Nephron (organoid): ENCODE measurements around the gene CEACAM6.
"Not testable (repeated sequence)": the region's sequence is repeated elsewhere in the genome, so short reads cannot be mapped to it uniquely, and the experiment has no call there.

Source experiments
- H3K27ac Mint-ChIP-seq, 3 experiments: 2 replicates each; pipeline ENCODE4 v1.8.0; 2020; ENCODE audit warnings: mixed read lengths in 3 of 3, mild to moderate bottlenecking in 2 of 3, moderate library complexity in 1 of 3
- H3K27me3 Mint-ChIP-seq: 2 replicates; pipeline ENCODE4 v1.8.0; 2021; ENCODE audit warnings: low read depth, mild to moderate bottlenecking, moderate library complexity, mixed read lengths
- H3K36me3 Mint-ChIP-seq: 2 replicates; pipeline ENCODE4 v1.8.0; 2020; ENCODE audit warnings: low read depth, mixed read lengths
- H3K4me1 Mint-ChIP-seq: 2 replicates; pipeline ENCODE4 v1.8.0; 2020; ENCODE audit warnings: mixed read lengths
- H3K4me3 Mint-ChIP-seq, 3 experiments: 2 replicates each; pipeline ENCODE4 v1.8.0; 2020; ENCODE audit warnings: mild to moderate bottlenecking in 3 of 3, mixed read lengths in 3 of 3, moderate library complexity in 2 of 3
- H3K9me3 Mint-ChIP-seq: 2 replicates; pipeline ENCODE4 v1.8.0; 2020; ENCODE audit warnings: mixed read lengths
- TF ChIP-seq, protein P1 (sequence below), 3 experiments: fragments of 200-600 bp; sonication (generic); IDR thresholded peaks; one replicate each; pipeline ENCODE4 v1.5.0; 2021; ENCODE audit warnings: antibody characterized with exemption in 3 of 3; ENCODE audit not compliant: unreplicated experiment in 3 of 3

CEACAM6 gene

DNA sequence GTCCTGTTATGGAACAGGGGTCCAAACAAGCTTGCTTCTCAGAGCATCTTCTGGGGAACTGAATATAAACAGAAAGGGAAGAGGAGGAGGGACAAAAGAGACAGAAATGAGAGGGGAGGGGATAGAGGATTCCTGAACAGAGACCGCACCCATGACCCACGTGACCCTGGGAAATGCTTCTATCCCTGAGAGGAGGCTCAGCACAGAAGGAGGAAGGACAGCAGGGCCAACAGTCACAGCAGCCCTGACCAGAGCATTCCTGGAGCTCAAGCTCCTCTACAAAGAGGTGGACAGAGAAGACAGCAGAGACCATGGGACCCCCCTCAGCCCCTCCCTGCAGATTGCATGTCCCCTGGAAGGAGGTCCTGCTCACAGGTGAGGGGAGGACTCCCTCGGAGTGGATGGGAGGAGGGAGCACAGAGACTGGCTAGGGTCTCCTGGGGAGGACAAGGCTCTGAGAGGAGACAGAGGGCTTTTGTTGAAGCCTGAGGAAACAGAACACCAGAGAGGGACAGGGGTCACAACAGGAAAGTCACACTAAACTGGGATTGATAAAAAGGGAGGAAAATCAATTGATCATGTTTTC lies at the start of gene CEACAM6:
Gene CEACAM6, plus strand, starts transcription at position 203 of the 586 bp plus-strand sequence. Its CDS starts 109 bp downstream, at position 312.
- TF ChIP-seq, protein P1, sequence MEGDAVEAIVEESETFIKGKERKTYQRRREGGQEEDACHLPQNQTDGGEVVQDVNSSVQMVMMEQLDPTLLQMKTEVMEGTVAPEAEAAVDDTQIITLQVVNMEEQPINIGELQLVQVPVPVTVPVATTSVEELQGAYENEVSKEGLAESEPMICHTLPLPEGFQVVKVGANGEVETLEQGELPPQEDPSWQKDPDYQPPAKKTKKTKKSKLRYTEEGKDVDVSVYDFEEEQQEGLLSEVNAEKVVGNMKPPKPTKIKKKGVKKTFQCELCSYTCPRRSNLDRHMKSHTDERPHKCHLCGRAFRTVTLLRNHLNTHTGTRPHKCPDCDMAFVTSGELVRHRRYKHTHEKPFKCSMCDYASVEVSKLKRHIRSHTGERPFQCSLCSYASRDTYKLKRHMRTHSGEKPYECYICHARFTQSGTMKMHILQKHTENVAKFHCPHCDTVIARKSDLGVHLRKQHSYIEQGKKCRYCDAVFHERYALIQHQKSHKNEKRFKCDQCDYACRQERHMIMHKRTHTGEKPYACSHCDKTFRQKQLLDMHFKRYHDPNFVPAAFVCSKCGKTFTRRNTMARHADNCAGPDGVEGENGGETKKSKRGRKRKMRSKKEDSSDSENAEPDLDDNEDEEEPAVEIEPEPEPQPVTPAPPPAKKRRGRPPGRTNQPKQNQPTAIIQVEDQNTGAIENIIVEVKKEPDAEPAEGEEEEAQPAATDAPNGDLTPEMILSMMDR (IDR thresholded peaks at IDR 0.05; ENCODE audit: unreplicated experiment in 3 of 3), result no peak
- H3K9me3 Mint-ChIP-seq, result no peaks in the 10 kb centered on the region
- no peaks in the 10 kb centered on the region for H3K36me3 Mint-ChIP-seq

DNA sequence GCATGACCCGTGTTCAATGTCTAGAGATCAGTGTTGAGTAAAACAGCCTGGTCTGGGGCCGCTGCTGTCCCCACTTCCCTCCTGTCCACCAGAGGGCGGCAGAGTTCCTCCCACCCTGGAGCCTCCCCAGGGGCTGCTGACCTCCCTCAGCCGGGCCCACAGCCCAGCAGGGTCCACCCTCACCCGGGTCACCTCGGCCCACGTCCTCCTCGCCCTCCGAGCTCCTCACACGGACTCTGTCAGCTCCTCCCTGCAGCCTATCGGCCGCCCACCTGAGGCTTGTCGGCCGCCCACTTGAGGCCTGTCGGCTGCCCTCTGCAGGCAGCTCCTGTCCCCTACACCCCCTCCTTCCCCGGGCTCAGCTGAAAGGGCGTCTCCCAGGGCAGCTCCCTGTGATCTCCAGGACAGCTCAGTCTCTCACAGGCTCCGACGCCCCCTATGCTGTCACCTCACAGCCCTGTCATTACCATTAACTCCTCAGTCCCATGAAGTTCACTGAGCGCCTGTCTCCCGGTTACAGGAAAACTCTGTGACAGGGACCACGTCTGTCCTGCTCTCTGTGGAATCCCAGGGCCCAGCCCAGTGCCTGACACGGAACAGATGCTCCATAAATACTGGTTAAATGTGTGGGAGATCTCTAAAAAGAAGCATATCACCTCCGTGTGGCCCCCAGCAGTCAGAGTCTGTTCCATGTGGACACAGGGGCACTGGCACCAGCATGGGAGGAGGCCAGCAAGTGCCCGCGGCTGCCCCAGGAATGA lies 48.4 kb upstream of the CEACAM6 start:
- Mint-ChIP-seq H3K4me3 (no peak overlapping the region), H3K27me3 (peaks cover 9% of the 10 kb centered on the region), H3K27ac (no peak overlapping the region), H3K9me3 (peaks cover 24% of the 10 kb centered on the region), H3K36me3 (no peaks in the 10 kb centered on the region), H3K4me1 (no peaks in the 10 kb centered on the region)
- TF ChIP-seq, protein P1 (IDR thresholded peaks at IDR 0.05; ENCODE audit: unreplicated experiment in 3 of 3), result no peak

More for the DNA sequence above, at the start of gene CEACAM6:
- no peaks in the 10 kb centered on the region for H3K4me1 Mint-ChIP-seq
- peaks cover 51% of the 10 kb centered on the region for H3K27me3 Mint-ChIP-seq
- no peak within 1 kb of the TSS for H3K27ac Mint-ChIP-seq
- H3K4me3 Mint-ChIP-seq, result no peak within 1 kb of the TSS

DNA sequence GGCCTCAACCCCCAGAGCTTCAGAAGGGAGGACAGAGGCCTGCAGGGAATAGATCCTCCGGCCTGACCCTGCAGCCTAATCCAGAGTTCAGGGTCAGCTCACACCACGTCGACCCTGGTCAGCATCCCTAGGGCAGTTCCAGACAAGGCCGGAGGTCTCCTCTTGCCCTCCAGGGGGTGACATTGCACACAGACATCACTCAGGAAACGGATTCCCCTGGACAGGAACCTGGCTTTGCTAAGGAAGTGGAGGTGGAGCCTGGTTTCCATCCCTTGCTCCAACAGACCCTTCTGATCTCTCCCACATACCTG lies 47.9 kb upstream of the CEACAM6 start:
- peaks cover 25% of the 10 kb centered on the region for H3K9me3 Mint-ChIP-seq
- no peaks in the 10 kb centered on the region for H3K4me1 Mint-ChIP-seq
- H3K36me3 Mint-ChIP-seq, result no peaks in the 10 kb centered on the region
- TF ChIP-seq, protein P1 (IDR thresholded peaks at IDR 0.05; ENCODE audit: unreplicated experiment in 3 of 3), result no peak
- H3K27me3 Mint-ChIP-seq, result peaks cover 9% of the 10 kb centered on the region
- H3K4me3 Mint-ChIP-seq, result no peak overlapping the region
- H3K27ac Mint-ChIP-seq, result no peak overlapping the region

DNA sequence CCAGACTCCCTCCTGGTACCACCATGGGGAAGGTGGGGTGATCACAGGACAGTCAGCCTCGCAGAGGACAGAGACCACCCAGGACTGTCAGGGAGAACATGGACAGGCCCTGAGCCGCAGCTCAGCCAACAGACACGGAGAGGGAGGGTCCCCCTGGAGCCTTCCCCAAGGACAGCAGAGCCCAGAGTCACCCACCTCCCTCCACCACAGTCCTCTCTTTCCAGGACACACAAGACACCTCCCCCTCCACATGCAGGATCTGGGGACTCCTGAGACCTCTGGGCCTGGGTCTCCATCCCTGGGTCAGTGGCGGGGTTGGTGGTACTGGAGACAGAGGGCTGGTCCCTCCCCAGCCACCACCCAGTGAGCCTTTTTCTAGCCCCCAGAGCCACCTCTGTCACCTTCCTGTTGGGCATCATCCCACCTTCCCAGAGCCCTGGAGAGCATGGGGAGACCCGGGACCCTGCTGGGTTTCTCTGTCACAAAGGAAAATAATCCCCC lies 47.4 kb upstream of the CEACAM6 start:
- Mint-ChIP-seq H3K4me3 (no peak overlapping the region), H3K4me1 (no peaks in the 10 kb centered on the region), H3K27me3 (peaks cover 9% of the 10 kb centered on the region), H3K36me3 (no peaks in the 10 kb centered on the region), H3K9me3 (peaks cover 28% of the 10 kb centered on the region), H3K27ac (no peak overlapping the region)
- TF ChIP-seq, protein P1 (IDR thresholded peaks at IDR 0.05; ENCODE audit: unreplicated experiment in 3 of 3), result no peak

DNA sequence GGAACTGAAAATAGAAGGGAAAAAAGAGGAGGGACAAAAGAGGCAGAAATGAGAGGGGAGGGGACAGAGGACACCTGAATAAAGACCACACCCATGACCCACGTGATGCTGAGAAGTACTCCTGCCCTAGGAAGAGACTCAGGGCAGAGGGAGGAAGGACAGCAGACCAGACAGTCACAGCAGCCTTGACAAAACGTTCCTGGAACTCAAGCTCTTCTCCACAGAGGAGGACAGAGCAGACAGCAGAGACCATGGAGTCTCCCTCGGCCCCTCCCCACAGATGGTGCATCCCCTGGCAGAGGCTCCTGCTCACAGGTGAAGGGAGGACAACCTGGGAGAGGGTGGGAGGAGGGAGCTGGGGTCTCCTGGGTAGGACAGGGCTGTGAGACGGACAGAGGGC lies 46.8 kb upstream of the CEACAM6 start, which contains the start of gene CEACAM5:
Gene CEACAM5, plus strand, starts transcription at position 146 of the 400 bp plus-strand sequence. Its CDS starts 106 bp downstream, at position 252.
- H3K9me3 Mint-ChIP-seq, result peaks cover 28% of the 10 kb centered on the region
- H3K27ac Mint-ChIP-seq, result no peak within 1 kb of the TSS
- H3K27me3 Mint-ChIP-seq, result peaks cover 9% of the 10 kb centered on the region
- TF ChIP-seq, protein P1 (IDR thresholded peaks at IDR 0.05; ENCODE audit: unreplicated experiment in 3 of 3), result no peak
- H3K4me3 Mint-ChIP-seq, result no peak within 1 kb of the TSS
- H3K4me1 Mint-ChIP-seq, result no peaks in the 10 kb centered on the region
- H3K36me3 Mint-ChIP-seq, result no peaks in the 10 kb centered on the region

DNA sequence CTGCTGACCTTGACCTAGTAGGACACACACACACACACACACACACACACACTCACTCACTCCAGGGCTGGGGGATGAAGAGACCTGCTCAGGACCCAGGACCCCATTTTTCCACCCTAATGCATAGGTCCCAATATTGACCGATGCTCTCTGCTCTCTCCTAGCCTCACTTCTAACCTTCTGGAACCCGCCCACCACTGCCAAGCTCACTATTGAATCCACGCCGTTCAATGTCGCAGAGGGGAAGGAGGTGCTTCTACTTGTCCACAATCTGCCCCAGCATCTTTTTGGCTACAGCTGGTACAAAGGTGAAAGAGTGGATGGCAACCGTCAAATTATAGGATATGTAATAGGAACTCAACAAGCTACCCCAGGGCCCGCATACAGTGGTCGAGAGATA lies 45.8 kb upstream of the CEACAM6 start:
- H3K4me1 Mint-ChIP-seq, H3K27ac Mint-ChIP-seq, H3K27me3 Mint-ChIP-seq, H3K36me3 Mint-ChIP-seq, H3K4me3 Mint-ChIP-seq: not testable (repeated sequence)
- H3K9me3 Mint-ChIP-seq, result peaks cover 34% of the 10 kb centered on the region
